Caki2 (cell line): Measurements from ENCODE around the gene GPR68. TPM values are rescaled to one million over a fixed set of nuclear protein-coding genes. Genes with fewer than 3 reads are reported as not detected.
"Not testable (repeated sequence)": the region's sequence is repeated elsewhere in the genome, so short reads cannot be mapped to it uniquely, and the experiment has no call there.

ENCODE experiments used
- DNase-seq: peaks from one replicate; pipeline ENCODE4 v3.0.0-alpha.2; 2015; ENCODE audit warnings: low read depth
- in situ Hi-C: cut with HindIII; loops from 2 replicates; pipeline ENCODE4 v1.10.0; 2016; ENCODE audit warnings: low sequenced_read_pairs, low pct_unique_long_range_greater_than_20kb, mixed read lengths
- total RNA-seq: library from RNA; depleted of rRNA; stranded (reverse); fragments of >200 nt; shearing (Covaris generic); gene quantifications from 2 replicates; pipeline ENCODE4 v1.2.3, GENCODE V29; 2014; ENCODE audit warnings: low replicate concordance

Gene GPR68
- total RNA-seq, 1 experiment from 2014 or later = not detected

- no peak for DNase-seq
- in situ Hi-C loops = no loop called here
Observed at GRCh38 chr14:91257328-91258010, 13.0 kb upstream of the GPR68 start.

- in situ Hi-C loops = no loop called here
Observed at GRCh38 chr14:91256661-91257060, 12.2 kb upstream of the GPR68 start.

GRCh38 chr14:91255026-91255695 lies 10.7 kb upstream of the GPR68 start:
- no peak for DNase-seq
- in situ Hi-C loops = no loop called here

More at GRCh38 chr14:91256661-91257060, 12.2 kb upstream of the GPR68 start:
- no peak for DNase-seq

- no peak for DNase-seq
- in situ Hi-C loops = no loop called here
Observed at GRCh38 chr14:91254461-91254860, 10.0 kb upstream of the GPR68 start.

GRCh38 chr14:91253795-91254323 lies 9.4 kb upstream of the GPR68 start:
- in situ Hi-C loops = no loop called here
- DNase-seq = no peak

- DNase-seq = no peak
- in situ Hi-C loops = no loop called here
Observed at GRCh38 chr14:91252871-91253794, 8.6 kb upstream of the GPR68 start.

- in situ Hi-C loops = no loop called here
- DNase-seq = no peak
Observed at GRCh38 chr14:91250912-91251311, 6.4 kb upstream of the GPR68 start.

- in situ Hi-C loops = no loop called here
- DNase-seq = peak; percentile 76
Observed at GRCh38 chr14:91249841-91250616, 5.5 kb upstream of the GPR68 start.

- no peak for DNase-seq
- in situ Hi-C loops = no loop called here
Observed at GRCh38 chr14:91246051-91246852, 1.7 kb upstream of the GPR68 start.

GRCh38 chr14:91245616-91246015 lies 1.1 kb upstream of the GPR68 start:
- in situ Hi-C loops, DNase-seq: not testable (repeated sequence)

GRCh38 chr14:91245029-91245428 lies 525 bp upstream of the GPR68 start:
- no peak for DNase-seq
- in situ Hi-C loops = no loop called here

GRCh38 chr14:91243074-91243471 lies 1.4 kb downstream of the GPR68 start:
- in situ Hi-C loops = no loop called here
- DNase-seq = no peak

GRCh38 chr14:91242635-91243034 lies 1.9 kb downstream of the GPR68 start:
- no peak for DNase-seq
- in situ Hi-C loops = no loop called here

- in situ Hi-C loops = no loop called here
- no peak for DNase-seq
Observed at GRCh38 chr14:91241863-91242262, 2.6 kb downstream of the GPR68 start.

- in situ Hi-C loops = no loop called here
Observed at GRCh38 chr14:91238661-91239060, 5.8 kb downstream of the GPR68 start.

GRCh38 chr14:91238085-91238484 lies 6.4 kb downstream of the GPR68 start:
- in situ Hi-C loops = no loop called here
- no peak for DNase-seq

More at GRCh38 chr14:91238661-91239060, 5.8 kb downstream of the GPR68 start:
- DNase-seq = no peak

GRCh38 chr14:91237219-91237618 lies 7.3 kb downstream of the GPR68 start:
- no peak for DNase-seq

More at GRCh38 chr14:91237219-91237618, 7.3 kb downstream of the GPR68 start:
- in situ Hi-C loops = no loop called here
